ENCODE measurements around the gene RNF32. TPM values are rescaled to one million over a fixed set of nuclear protein-coding genes. Genes with fewer than 3 reads are reported as not detected.

The RNF32 gene
- total and polyA plus RNA-seq, 2 of the 13 experiments (the other 11 are each of a cell fraction or from before 2014, with no cell fraction given), result not detected

- TF ChIP-seq ZBTB38 (CRISPR knock-in tag; IDR thresholded peaks at IDR 0.05), result no peak
- 0 out of 2 replicates have a peak, but pooled peaks have one; percentile 35 for TF ChIP-seq ZBTB2 (CRISPR knock-in tag; IDR thresholded peaks at IDR 0.05; ENCODE audit: low read depth)
- no peak for TF ChIP-seq KDM6A (CRISPR knock-in tag; IDR thresholded peaks at IDR 0.05; ENCODE audit: low read depth)
- no peak; the same call in 1 of the 2 replicates for TF ChIP-seq ZNF546 (CRISPR knock-in tag; conservative IDR thresholded peaks at IDR 0.05)
- no peak for TF ChIP-seq BRCA1 (CRISPR knock-in tag; IDR thresholded peaks at IDR 0.05)
- peak; percentile 89 for TF ChIP-seq ZFX (CRISPR knock-in tag; IDR thresholded peaks at IDR 0.05; ENCODE audit: low read depth)
- TF ChIP-seq CBX1 (IDR thresholded peaks at IDR 0.05; ENCODE audit: low read depth), result no peak
- no peak for TF ChIP-seq TIGD3 (CRISPR knock-in tag; IDR thresholded peaks at IDR 0.05; ENCODE audit: borderline replicate concordance)
- TF ChIP-seq BCL6 (CRISPR knock-in tag; IDR thresholded peaks at IDR 0.05), result peak; percentile 32; the same call in 1 of the 2 replicates
- TF ChIP-seq ZNF232 (CRISPR knock-in tag; IDR thresholded peaks at IDR 0.05; ENCODE audit: borderline replicate concordance), result 0 out of 2 replicates have a peak, but pooled peaks have one; percentile 35
- peak in 1 of 2 experiments; percentile 57; a peak in 2 of 4 replicates for TF ChIP-seq HMGXB4 (CRISPR knock-in tag; IDR thresholded peaks at IDR 0.05; ENCODE audit: borderline replicate concordance in 1 of 2, low read depth in 1 of 2)
- TF ChIP-seq ZC3H13 (CRISPR knock-in tag; IDR thresholded peaks at IDR 0.05), result no peak
- no peak for TF ChIP-seq ZNF713 (CRISPR knock-in tag; IDR thresholded peaks at IDR 0.05)
- no peak for TF ChIP-seq ZMYM3 (CRISPR knock-in tag; IDR thresholded peaks at IDR 0.05)
- peak; percentile 28; the same call in 1 of the 2 replicates for TF ChIP-seq KAT7 (CRISPR knock-in tag; IDR thresholded peaks at IDR 0.05; ENCODE audit: borderline replicate concordance)
- TF ChIP-seq SP1 (IDR thresholded peaks at IDR 0.05), result no peak
- no peak for TF ChIP-seq SP1 (CRISPR knock-in tag; IDR thresholded peaks at IDR 0.05)
- TF ChIP-seq, protein P1, sequence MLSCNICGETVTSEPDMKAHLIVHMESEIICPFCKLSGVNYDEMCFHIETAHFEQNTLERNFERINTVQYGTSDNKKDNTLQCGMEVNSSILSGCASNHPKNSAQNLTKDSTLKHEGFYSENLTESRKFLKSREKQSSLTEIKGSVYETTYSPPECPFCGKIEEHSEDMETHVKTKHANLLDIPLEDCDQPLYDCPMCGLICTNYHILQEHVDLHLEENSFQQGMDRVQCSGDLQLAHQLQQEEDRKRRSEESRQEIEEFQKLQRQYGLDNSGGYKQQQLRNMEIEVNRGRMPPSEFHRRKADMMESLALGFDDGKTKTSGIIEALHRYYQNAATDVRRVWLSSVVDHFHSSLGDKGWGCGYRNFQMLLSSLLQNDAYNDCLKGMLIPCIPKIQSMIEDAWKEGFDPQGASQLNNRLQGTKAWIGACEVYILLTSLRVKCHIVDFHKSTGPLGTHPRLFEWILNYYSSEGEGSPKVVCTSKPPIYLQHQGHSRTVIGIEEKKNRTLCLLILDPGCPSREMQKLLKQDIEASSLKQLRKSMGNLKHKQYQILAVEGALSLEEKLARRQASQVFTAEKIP (CRISPR knock-in tag; IDR thresholded peaks at IDR 0.05; ENCODE audit: borderline replicate concordance), result no peak
Measured at GRCh38 chr7:156616269-156617202, 24.0 kb upstream of the RNF32 start (continued).

Measured in HepG2 (cell line).